ENCODE data around the gene RHOT2.

Gene RHOT2

DNA sequence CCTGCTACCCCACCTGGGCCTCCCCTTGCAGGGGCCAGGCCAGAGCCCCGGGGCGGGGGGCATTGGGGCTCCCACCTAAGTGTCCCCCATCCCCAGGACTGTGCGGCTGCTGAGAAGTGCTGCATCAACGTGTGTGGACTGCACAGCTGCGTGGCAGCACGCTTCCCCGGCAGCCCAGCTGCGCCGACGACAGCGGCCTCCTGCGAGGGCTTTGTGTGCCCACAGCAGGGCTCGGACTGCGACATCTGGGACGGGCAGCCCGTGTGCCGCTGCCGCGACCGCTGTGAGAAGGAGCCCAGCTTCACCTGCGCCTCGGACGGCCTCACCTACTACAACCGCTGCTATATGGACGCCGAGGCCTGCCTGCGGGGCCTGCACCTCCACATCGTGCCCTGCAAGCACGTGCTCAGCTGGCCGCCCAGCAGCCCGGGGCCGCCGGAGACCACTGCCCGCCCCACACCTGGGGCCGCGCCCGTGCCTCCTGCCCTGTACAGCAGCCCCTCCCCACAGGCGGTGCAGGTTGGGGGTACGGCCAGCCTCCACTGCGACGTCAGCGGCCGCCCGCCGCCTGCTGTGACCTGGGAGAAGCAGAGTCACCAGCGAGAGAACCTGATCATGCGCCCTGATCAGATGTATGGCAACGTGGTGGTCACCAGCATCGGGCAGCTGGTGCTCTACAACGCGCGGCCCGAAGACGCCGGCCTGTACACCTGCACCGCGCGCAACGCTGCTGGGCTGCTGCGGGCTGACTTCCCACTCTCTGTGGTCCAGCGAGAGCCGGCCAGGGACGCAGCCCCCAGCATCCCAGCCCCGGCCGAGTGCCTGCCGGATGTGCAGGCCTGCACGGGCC, 35.2 kb upstream of the RHOT2 start:
- DNase-seq = no peak

DNA sequence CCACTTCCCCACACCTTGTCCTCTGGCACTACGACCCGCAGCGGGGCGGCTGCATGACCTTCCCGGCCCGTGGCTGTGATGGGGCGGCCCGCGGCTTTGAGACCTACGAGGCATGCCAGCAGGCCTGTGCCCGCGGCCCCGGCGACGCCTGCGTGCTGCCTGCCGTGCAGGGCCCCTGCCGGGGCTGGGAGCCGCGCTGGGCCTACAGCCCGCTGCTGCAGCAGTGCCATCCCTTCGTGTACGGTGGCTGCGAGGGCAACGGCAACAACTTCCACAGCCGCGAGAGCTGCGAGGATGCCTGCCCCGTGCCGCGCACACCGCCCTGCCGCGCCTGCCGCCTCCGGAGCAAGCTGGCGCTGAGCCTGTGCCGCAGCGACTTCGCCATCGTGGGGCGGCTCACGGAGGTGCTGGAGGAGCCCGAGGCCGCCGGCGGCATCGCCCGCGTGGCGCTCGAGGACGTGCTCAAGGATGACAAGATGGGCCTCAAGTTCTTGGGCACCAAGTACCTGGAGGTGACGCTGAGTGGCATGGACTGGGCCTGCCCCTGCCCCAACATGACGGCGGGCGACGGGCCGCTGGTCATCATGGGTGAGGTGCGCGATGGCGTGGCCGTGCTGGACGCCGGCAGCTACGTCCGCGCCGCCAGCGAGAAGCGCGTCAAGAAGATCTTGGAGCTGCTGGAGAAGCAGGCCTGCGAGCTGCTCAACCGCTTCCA, 34.4 kb upstream of the RHOT2 start:
- DNase-seq = no peak

DNA sequence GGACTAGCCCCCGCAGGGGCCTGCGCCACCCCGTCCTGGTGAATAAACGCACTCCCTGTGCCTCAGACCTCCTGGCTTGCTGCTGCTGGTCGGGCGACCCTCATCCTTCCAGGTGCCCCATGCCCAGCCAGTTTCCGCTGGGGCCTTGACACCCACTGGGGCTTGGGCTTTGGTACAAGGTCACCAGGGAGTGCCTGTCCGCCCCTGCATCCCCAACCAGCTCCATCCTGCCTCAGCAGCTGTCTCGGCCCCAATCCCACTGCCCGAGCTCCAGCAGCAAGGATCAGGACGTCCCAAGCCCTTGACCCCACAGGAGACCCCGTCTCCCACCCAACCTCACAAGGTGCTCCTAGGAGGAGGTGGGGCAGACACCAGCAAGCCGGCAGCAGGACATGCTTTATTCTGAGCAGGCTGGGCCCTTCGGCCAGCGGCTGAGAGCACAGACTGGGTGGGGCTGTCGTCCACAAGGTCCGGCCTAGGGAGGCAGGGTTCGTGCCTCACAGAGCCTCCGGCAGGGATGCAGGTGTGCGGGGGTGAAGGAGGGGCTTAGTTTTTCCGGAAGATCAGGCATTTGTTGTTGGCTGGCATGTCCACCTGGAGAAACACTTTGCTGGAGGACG, 33.8 kb upstream of the RHOT2 start:
- DNase-seq = no peak

DNA sequence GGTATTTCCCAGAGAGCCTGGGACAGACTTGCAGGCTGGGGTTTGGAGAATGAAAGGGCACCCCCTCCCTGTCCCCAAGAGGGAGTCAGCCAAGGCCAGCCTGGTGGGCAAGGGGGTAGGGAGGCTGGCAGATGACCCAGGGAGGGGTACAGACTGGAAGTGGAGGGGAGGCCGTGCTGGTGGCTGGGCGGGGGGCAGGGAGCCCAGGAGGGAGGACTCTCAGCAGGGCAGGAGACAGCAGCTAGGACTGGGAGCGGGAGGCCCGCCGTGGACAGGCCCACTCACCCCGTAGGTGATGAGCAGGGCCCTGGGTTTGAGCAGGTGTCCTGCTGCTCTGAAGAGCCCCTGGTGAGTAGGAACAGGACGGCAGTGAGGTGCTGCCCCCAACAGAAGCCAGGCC, 32.9 kb upstream of the RHOT2 start:
- no peak for DNase-seq

DNA sequence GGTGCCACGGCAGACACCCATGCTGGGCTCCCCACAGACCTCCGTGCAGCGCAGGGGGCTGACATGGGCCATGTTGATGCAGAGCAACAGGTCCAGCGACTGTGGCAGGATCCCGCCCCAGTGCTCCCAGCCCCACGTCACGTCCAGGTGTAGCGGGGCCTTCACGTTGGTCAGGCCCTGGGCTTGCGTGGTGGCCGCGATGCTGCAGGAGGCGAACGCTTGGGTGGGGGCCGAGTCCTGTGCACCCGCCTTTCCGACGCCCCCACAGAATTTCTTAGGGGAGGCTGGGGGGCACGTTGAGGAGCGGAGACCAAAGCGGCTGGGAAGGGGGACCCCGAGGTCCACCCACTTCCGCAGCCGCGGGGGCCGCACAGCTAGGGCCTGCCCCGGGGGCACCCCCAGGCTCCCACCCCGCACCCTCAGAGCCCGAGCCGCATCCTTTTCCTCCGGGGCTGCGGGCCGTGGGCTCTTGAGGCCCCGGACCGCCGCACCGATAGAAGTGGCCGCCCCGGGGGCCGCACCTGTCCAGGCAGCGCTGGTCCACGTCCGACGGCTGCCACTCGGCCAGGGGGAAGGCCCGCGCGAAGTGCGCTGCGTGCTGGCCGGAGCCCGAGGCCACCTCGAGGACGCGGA, 32.2 kb upstream of the RHOT2 start:
- DNase-seq = no peak

DNA sequence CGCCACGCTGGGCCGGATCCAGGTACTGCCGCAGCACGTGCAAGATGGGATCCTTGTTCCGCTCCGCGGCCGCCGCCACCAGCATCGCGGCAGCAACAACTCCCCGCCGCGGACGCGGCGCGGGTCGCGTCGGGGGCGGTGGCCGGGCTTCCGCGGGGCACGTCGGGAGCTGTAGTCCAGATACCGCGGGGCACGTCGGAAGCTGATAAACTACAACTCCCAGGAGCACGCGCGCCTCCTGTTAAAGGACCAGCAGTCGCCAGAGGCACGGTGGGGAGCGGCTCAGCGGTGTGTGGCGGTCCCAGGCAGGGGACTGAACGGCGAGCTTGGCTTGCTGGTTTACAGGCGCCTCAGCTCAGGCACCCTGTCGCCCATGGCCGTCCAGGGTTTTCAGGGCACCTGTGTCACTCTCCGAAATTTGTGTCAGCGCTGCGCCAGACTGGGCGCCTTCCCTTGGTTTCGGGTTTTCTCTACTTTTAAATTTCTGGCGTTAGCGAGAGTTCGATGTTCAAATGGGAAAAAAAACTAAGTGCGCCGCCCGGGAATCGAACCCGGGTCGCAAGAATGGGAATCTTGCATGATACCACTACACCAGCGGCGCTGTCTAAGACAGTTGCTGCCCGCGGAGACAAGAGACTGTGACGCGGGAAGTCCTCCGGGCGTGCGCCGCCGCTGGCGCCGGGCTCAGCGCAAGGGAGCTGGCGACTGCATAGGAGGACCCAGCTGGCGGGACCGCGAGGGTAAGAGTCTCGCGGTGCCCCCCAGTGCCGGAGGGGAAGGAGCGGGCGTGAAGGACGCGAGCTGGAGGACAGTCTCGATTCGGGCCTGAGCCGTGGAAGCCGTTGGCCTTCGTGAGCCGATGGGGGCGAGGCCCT, 31.5 kb upstream of the RHOT2 start, which contains the start of gene METTL26:
TSS of gene METTL26 (minus strand) at position 100 of the 875 bp plus-strand sequence. CDS start at position 85, 15 bp downstream.
- DNase-seq = peak; percentile 98

DNA sequence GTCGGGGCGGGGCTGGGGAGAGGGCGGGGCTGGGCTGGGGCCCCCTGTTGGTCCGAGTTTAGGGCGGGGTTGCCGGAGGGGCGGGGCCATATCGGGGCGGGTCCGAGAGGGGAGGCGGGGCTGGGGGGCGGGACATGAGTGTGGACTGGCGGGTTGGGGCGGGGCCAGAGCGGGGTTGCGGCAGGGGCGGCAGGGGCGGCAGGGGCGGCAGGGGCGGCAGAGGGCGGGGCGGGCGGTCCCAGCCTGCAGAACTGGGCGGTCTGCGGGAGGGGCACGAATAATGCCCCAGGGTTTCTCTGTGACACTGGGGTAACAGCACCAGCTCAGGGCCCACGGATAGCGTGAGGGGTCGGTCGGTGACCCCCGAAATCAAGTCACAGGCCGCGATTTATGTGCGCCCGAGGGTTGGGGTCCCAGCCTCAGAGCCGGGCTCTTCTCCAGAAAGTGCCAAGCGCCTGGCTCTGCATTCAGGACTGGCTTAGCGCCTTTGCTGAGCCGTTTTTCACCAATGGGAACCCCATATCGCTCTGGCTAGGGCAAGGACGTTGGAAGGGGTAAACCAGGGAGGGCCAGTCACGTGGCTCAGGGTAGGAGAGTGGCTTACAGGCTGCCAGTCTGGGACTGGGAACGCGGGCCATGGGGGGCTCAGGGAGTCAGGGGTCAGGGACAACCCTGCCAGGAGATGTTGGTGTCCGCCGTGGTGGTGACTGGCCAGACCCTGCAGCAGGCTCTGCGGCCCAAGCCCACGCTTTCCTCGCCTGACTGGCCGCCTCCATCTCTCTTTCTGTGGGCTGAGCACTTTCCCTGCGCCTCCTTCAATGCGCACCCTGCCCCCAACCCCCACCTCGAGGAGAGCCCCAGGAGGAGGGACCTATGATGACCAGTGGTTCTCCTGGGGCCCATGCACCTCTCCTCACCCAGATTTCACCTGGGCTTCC, 30.6 kb upstream of the RHOT2 start:
- DNase-seq = peak; percentile 97

DNA sequence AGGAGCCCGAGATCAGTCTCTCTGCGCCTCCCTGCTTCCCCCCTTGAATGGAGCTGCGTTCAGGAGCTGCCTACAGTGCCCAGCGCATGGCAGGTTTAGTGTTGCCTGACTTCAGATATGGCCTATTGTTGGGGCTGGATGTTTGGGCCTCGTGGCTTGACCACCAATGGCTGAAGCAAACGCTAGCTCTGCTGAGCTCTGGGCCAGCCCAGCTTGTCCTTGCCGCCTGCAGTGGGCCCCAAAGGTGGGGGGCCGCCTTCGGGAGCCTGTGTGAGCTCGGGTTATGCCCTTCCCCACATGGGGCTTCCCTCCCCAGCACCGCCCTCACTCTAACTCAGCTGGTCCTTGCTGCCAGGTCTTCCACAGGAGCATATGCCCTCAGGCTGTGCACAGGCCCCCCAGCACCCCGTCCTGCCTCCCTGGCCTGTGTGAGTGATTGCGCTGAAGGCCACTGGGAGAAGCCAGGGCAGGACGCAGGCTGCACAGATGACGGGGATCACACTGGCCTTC, 29.8 kb upstream of the RHOT2 start:
- no peak for DNase-seq

DNA sequence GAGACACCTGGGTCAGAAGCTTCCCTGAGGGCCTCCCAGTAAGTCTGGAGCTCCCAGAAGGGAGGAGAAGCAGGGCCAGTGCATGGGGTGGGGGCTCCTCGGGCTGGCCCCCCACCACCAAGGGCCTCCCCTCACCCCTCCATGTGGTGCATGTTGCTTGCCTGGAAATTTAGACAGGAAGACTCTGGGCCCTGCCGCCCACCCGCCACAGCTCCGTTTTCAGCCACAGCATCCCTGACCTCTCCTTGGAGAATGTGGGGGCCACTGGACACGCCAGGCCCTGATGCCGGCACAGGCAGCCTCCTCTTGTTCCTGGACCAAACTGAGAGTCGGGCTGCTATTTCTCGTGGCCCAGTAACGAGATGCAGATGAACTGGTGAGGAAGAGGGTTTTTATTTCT, 29.1 kb upstream of the RHOT2 start:
- no peak for DNase-seq

DNA sequence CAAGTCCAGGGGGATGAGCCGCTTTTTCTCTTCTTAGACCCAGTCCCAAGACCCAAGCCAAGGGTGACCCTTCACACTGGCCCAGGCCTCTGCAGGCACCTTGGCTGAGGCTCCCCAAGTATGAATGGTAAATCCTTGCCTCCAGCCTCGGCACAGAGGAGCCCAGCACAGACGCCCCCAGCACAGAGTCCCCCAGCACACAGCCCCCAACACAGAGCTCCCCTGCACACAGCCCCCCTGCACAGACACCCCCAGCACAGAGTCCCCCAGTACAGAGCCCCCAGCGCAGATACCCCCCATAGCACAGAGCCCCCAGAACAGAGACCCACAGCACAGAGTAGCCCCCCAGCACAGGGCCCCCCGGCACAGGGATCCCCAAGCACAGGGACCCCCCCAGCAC, 27.3 kb upstream of the RHOT2 start:
- DNase-seq = no peak

DNA sequence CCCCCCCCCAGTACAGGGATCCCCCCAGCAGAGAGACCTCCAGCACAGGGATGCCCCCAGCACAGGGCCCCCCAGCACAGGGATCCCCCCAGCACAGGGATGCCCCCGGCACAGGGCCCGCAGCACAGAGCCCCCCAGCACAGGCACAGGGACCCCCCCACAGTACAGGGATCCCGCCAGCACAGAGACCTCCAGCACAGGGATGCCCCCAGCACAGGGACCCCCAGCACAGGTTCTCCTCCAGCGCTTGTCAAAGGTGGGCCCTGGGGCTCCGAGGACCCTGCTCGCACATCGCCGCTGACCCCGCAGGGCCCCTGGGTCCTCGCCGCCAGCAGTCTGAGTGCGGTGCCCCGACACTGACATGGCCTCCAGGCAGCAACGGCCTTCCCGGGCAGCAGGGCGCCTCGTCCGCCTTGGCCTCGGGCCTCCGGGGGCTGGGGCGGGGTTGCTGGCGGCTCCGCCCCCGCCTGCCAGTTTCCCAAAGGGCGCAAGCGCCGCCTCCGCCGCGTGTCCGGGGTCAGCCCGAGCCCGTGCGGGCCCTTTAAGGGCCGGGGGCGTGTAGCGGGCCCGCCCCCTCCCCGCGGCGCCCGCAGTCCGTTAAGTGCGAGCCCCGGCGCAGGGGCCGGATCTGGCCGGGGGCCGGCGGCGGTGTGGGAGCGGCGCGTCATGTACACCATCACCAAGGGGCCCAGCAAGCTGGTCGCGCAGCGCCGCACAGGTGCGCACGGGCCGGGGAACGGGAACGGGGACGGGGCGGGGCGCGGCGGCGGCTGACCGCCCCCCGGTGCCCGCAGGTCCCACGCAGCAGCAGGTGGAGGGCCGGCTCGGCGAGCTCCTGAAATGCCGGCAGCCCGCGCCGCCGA, 26.4 kb upstream of the RHOT2 start, which contains the start of gene MCRIP2:
TSS of gene MCRIP2 (plus strand) at position 503 of the 863 bp plus-strand sequence. CDS start at position 667, 164 bp downstream.
- peak; percentile 96 for DNase-seq

DNA sequence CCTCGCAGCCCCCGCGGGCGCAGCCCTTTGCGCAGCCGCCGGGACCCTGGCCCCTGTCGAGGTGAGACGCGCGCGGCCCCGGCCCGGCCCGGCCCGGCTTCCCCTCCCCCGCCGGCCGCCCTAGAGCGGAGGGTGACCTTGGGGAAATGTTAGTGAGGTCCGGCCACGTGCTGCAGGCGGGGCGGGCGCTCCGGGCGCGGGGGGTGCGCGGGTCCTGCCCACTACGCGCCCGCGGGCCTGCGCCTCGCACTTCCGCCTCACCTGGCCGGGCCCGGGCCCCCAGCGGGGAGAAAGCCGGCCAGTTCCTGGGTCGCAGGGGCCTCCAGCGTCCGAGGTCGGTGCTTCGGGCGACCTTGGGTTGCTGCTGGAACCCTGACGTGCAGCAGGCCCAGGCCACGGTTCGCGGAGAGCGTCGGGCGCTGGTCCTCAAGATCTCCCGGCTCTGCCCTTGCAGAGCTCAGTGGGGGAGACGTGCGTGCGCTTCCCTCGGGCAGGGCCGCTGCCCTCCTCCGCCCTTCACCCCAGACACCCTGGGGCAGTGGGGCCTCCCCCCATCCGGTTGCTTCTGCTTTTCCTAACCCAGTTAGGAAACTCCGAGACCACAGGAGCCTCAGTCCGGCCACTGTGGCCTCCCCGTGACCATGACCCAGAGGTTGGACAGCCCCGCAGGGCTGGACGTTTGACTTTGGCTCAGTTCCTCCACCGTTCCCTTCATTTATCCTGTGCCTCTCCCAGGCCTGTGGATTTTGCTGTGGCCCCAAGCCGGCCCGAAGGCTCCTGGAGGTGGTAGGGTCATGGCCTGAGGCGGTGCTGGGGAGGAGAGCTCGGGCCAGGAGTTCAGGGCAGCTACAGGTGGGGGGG, 25.5 kb upstream of the RHOT2 start:
- DNase-seq = no peak

DNA sequence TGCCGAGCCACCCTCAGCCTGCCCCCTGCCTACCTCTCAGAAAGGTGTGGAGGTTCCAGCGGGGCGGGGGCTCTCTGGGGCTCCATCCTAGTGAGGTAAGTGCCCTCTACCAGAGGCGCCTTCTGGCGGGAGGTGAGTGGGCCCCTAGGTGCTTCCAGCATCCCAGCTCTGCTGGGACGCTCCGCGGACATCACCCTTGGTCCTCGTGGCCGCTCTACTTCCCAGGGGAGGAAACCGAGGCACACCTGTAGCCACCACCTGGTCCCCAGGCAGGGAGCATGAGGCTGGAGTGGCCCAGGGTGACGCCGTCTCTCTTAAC, 24.9 kb upstream of the RHOT2 start:
- DNase-seq = no peak

DNA sequence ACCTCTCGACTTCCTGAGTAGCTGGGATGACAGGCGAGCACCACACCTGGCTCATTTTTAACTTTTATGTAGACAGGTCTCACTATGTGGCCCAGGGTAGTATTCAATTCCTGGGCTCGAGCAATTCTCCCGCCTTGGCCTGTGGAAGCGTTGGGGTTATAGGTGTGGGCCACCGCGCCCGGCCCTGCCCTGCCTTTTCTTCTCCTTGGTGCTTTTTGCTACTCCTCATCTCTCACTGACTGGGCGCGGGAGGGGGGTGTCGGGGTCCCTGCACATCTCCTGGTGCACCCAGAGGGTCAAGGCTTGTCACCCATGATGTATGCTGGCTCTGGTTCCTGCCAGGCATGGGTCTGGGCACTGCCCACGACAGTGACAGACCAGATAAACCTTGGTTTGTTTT, 23.4 kb upstream of the RHOT2 start:
- no peak for DNase-seq

DNA sequence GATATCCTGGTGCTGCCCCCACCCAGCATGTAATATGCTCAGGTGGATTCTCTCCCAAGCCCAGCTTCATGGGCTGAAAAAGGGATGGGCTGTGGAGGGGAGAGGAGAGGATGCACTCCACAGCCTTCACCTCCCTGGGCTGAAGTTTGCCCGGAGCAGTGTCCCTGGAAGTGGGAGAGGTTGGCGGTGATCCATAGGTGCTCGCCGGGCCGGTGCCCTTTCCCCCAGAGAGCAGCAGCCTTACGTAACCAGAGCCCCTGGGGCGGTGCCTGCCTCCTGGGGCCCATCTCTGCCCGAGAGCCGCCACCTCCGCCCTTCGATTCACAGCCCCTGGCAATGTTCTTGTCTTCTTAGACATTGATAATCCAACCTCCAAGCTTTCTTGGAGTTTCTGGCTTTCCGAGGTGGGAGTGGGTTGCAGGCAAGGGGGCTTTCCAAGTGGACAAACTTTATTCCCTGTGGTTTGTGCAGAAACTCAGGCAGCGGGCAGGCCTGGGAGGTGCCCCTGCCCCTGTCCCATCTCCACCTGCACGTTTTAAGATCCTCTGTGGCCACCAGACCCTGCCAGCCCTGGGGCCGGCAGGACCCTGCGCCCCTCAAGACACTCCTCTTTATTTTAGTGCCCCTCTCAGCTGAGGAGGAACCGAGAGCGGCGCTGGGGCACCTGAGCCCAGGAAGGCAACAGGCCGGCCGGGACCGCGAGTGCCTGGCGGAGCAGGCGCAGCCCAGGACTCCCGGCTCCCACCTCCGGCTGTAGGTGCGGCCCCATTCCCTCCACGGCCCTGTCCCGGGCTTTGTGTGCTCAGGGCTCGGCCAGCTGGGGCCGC, 21.9 kb upstream of the RHOT2 start:
- no peak for DNase-seq

DNA sequence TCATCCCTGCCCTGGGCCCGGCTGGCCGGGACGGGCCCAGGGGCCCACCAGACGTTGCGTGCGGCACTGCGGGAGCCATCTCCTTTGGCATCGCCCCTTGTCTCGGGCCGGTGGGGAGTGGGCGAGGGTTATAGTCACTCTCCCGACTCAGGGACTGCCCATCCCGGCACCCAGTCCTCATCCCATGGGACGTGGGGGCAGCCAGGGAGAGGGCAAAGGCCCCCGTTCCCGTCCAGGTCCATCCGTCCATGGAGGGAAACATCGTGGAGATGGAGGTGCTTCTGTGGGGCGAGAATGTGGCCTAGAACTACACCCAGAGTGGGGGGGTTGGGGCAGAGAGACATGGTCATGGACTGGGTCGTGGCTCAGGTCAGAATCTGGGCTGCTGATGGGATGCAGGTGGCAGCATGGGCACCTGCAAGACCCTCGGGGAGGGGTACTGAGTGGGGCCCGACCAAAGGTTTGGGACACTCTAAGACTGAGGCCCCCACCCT, 21.2 kb upstream of the RHOT2 start:
- no peak for DNase-seq

DNA sequence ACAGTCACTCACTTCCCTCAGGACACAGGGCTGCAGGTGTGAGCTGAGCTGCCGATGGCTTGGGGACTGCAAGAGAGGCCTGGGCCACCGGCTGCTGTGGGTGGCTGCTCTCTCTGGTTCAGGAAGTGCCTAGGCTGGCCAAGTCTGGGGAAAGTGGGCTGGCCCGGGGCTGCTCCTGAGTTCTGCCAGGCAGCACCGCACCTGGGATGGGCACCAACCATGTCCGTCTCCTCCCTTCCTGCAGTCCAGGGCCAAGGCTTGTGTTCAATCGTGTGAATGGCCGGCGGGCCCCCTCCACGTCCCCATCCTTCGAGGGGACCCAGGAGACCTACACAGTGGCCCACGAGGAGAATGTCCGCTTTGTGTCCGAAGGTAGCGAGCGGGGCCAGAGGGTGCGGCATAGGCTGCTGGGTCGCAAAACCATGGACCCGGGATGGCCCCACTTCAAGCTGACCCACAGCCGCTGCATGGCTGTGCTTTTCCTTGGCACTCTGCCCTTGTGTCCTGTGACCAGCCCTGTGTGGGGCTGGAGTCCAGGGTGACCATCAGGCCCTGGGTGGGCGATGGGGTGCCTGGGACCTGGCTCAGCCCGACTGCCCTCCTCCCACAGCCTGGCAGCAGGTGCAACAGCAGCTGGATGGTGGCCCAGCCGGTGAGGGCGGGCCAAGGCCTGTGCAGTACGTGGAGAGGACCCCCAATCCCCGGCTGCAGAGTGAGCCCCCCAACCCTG, 20.6 kb upstream of the RHOT2 start:
- DNase-seq = no peak
